Gastrocnemius medialis (tissue), 4 donors: ENCODE data around the gene BRSK1.

Experiments used
- POLR2A ChIP-seq, 2 donors: fragments of 450-650 bp; IDR thresholded peaks; one replicate each; pipeline ENCODE4 v1.6.1; 2017; ENCODE audit warnings: antibody characterized with exemption in 2 of 2, mild to moderate bottlenecking in 2 of 2, moderate library complexity in 2 of 2
- TF ChIP-seq, protein P1 (sequence below), 5 experiments: fragments of 450-650 bp in 3 of 5; fragments of 200-600 bp in 2 of 5; sonication (generic) in 2 of 5; IDR thresholded peaks in 4 of 5; conservative IDR thresholded peaks in 1 of 5; 1 replicate in 4 of 5; 2 replicates in 1 of 5; pipeline ENCODE4 v1.5.1; 2016 to 2019; ENCODE audit warnings: antibody characterized with exemption in 5 of 5, mild to moderate bottlenecking in 3 of 5, moderate library complexity in 3 of 5

DNA sequence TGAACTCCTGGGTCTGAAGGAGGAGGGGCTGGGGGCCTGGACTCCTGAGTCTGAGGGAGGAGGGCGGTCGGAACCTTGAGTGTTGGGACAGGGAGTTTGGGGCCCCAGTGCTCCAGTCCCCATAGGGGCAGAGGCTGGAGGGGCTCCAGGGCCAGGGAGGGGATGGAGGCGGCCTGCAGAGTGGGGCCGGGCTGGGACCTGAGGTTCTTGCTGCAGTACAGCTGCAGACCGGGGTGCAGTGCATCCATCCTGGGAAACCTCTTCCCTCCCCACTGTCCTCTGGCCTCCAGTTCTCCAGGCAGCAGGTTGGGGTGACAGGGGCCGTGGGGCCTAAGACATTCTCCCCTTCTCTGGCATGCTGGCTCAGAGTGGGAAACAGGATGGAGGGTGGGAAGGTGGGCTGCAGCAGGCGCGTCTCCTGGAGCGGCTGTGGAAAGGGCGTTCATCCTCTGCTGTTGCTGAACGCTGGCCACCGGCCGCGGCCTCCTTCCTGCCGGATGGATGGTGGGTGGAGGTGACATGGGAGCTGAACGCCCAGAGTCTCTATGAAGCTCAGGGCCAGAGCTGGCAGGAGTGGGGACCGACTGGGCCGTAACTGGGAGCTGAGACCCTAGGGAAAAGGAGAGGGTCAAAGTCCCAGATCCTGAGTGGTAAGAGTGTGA, 1.6 kb downstream of the BRSK1 start:
- TF ChIP-seq, protein P1, sequence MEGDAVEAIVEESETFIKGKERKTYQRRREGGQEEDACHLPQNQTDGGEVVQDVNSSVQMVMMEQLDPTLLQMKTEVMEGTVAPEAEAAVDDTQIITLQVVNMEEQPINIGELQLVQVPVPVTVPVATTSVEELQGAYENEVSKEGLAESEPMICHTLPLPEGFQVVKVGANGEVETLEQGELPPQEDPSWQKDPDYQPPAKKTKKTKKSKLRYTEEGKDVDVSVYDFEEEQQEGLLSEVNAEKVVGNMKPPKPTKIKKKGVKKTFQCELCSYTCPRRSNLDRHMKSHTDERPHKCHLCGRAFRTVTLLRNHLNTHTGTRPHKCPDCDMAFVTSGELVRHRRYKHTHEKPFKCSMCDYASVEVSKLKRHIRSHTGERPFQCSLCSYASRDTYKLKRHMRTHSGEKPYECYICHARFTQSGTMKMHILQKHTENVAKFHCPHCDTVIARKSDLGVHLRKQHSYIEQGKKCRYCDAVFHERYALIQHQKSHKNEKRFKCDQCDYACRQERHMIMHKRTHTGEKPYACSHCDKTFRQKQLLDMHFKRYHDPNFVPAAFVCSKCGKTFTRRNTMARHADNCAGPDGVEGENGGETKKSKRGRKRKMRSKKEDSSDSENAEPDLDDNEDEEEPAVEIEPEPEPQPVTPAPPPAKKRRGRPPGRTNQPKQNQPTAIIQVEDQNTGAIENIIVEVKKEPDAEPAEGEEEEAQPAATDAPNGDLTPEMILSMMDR (IDR thresholded peaks at IDR 0.05 in 4 of 5, conservative IDR thresholded peaks at IDR 0.05 in 1 of 5): no peak
- TF ChIP-seq POLR2A (IDR thresholded peaks at IDR 0.05): no peak
